ENCODE data around the gene MRTFA.

DNA sequence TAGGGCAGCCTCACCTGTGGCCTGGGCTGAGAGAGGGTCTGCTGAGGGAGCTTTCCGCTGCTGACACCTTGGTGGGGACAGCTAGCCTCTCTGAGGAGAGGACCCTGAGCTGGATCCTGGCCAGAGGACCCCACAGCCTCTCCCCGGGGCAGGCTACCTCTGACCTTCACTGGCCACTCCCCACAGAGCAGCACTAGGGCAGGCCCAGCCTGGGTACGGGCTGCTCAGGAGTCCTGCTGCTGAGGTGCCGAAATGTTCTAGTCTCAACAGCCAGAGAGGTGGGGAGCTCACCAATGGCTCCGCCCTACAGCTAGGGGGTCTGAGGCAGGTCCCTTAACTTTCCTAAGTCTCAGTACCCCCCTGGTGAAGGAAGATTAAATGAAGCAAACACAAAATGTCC is 218.6 kb downstream of the MRTFA start:
- TF ChIP-seq, protein P1, sequence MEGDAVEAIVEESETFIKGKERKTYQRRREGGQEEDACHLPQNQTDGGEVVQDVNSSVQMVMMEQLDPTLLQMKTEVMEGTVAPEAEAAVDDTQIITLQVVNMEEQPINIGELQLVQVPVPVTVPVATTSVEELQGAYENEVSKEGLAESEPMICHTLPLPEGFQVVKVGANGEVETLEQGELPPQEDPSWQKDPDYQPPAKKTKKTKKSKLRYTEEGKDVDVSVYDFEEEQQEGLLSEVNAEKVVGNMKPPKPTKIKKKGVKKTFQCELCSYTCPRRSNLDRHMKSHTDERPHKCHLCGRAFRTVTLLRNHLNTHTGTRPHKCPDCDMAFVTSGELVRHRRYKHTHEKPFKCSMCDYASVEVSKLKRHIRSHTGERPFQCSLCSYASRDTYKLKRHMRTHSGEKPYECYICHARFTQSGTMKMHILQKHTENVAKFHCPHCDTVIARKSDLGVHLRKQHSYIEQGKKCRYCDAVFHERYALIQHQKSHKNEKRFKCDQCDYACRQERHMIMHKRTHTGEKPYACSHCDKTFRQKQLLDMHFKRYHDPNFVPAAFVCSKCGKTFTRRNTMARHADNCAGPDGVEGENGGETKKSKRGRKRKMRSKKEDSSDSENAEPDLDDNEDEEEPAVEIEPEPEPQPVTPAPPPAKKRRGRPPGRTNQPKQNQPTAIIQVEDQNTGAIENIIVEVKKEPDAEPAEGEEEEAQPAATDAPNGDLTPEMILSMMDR (conservative IDR thresholded peaks at IDR 0.05) = no peak
- no peak for TF ChIP-seq EZH2 (IDR thresholded peaks at IDR 0.05; ENCODE audit: low read depth)

Measured in PC-9 (cell line).